HCT116 (cell line): ENCODE results near the gene HUS1B. TPM values are rescaled to one million over a fixed set of nuclear protein-coding genes. Genes with fewer than 3 reads are reported as not detected.

Source experiments
- ATAC-seq: fragments of 200-7000 bp; cut with Tn5 transposase; 2 replicates; pipeline ENCODE4 v1.9.1; 2020; ENCODE audit warnings: mild to moderate bottlenecking, moderate library complexity
- BruUV-seq: library from RNA; stranded (reverse); fragments of 400-500 nt; replicated peaks from 2 replicates; lab custom pipeline; 2021; lab: Mats Ljungman, UMichigan
- CTCF ChIA-PET: fragments of 300-600 bp; sonication (Branson Sonifier 250); formaldehyde crosslinking; loops from one replicate; lab custom pipeline; 2021; ENCODE audit warnings: antibody characterized with exemption; lab: Charles Lee
- POLR2A ChIA-PET: fragments of 300-600, 350-600 bp; sonication (Branson Sonifier 250); formaldehyde crosslinking; loops from one replicate; lab custom pipeline; 2021; ENCODE audit warnings: antibody characterized with exemption; lab: Charles Lee
- RAD21 ChIA-PET, 2 experiments: fragments of 300-600 bp; sonication (Branson Sonifier 250); formaldehyde crosslinking; loops; one replicate each; lab custom pipeline; 2023; ENCODE audit warnings: low total read pairs in 2 of 2; ENCODE audit not compliant: uncharacterized antibody in 2 of 2, unreplicated experiment in 2 of 2, low non-redundant PET in 1 of 2; lab: Charles Lee
- DNase-seq: peaks from one replicate; pipeline ENCODE4 v3.0.0-alpha.2; 2010; ENCODE audit warnings: low read depth, low spot score
- H2AFZ ChIP-seq: fragments of 200-600 bp; shearing (Covaris generic), sonication (generic); 2 replicates; pipeline ENCODE4 v1.6.1; 2017; ENCODE audit warnings: low read depth, mixed run types, mixed read lengths, antibody characterized with exemption, low read length; ENCODE audit not compliant: poor library complexity, severe bottlenecking
- H3K27ac ChIP-seq: 2 replicates; pipeline ENCODE4 v1.5.1; 2012; ENCODE audit warnings: low read depth, low read length
- H3K27me3 ChIP-seq: fragments of 200-600 bp; sonication (generic); 2 replicates; pipeline ENCODE4 v1.6.1; 2016; ENCODE audit warnings: mixed run types, low read length, mixed read lengths; ENCODE audit not compliant: insufficient read depth
- H3K36me3 ChIP-seq, 2 experiments: fragments of 200-500 bp in 1 of 2; fragments of 200-600 bp in 1 of 2; sonication (Bioruptor generic) in 1 of 2; sonication (generic) in 1 of 2; 2 replicates each; pipeline versions ENCODE4 v1.5.1 to v1.6.1; 2014 to 2016; ENCODE audit warnings: low read length in 2 of 2, inconsistent platforms in 1 of 2, mixed read lengths in 1 of 2, mixed run types in 1 of 2; ENCODE audit not compliant: insufficient read depth in 2 of 2, control insufficient read depth in 1 of 2
- H3K4me1 ChIP-seq, 2 experiments: fragments of 200-600 bp in 1 of 2; sonication (generic) in 1 of 2; 2 replicates each; pipeline versions ENCODE4 v1.5.1 to v1.6.1; 2012 to 2017; ENCODE audit warnings: low read length in 2 of 2, inconsistent platforms in 1 of 2, mild to moderate bottlenecking in 1 of 2, mixed read lengths in 1 of 2, mixed run types in 1 of 2, moderate library complexity in 1 of 2; ENCODE audit not compliant: insufficient read depth in 2 of 2, control insufficient read depth in 1 of 2
- H3K4me2 ChIP-seq: fragments of 200-600 bp; sonication (generic); 2 replicates; pipeline ENCODE4 v1.6.1; 2017; ENCODE audit warnings: mixed run types, low read length, mixed read lengths
- H3K4me3 ChIP-seq, 2 experiments: fragments of 200-600 bp in 1 of 2; sonication (generic) in 1 of 2; replicated peaks in 1 of 2; 2 replicates each; pipeline ENCODE4 v1.5.1; 2011 to 2016; ENCODE audit warnings: low read length in 2 of 2, control low read depth in 1 of 2, low read depth in 1 of 2, mild to moderate bottlenecking in 1 of 2, mixed read lengths in 1 of 2, mixed run types in 1 of 2
- H3K79me2 ChIP-seq: fragments of 200-600 bp; sonication (generic); 2 replicates; pipeline ENCODE4 v1.6.1; 2017; ENCODE audit warnings: mild to moderate bottlenecking, mixed run types, low read length, moderate library complexity, mixed read lengths; ENCODE audit not compliant: insufficient read depth
- H3K9ac ChIP-seq: fragments of 200-600 bp; sonication (generic); 2 replicates; pipeline ENCODE4 v1.6.1; 2016; ENCODE audit warnings: low read length, mixed read lengths
- H3K9me2 ChIP-seq: fragments of 200-600 bp; sonication (generic), shearing (Covaris generic); 2 replicates; pipeline ENCODE4 v1.6.1; 2017; ENCODE audit warnings: mixed run types, mild to moderate bottlenecking, moderate library complexity; ENCODE audit not compliant: insufficient read depth
- H3K9me3 ChIP-seq, 2 experiments: fragments of 200-500 bp in 1 of 2; fragments of 200-600 bp in 1 of 2; sonication (Bioruptor generic) in 1 of 2; sonication (generic) in 1 of 2; 2 replicates each; pipeline ENCODE4 v1.6.1; 2014 to 2017; ENCODE audit warnings: low read length in 2 of 2, mixed read lengths in 2 of 2, inconsistent platforms in 1 of 2, low read depth in 1 of 2, mild to moderate bottlenecking in 1 of 2, mixed run types in 1 of 2, moderate library complexity in 1 of 2; ENCODE audit not compliant: control insufficient read depth in 1 of 2, insufficient read depth in 1 of 2
- H4K20me1 ChIP-seq: fragments of 200-600 bp; sonication (generic), shearing (Covaris generic); 2 replicates; pipeline ENCODE4 v1.6.1; 2017; ENCODE audit warnings: mixed run types, mild to moderate bottlenecking, moderate library complexity; ENCODE audit not compliant: insufficient read depth
- CBX3 ChIP-seq: IDR thresholded peaks from 2 replicates; pipeline ENCODE4 v1.6.1; 2012; ENCODE audit warnings: low read depth
- CEBPB ChIP-seq: IDR thresholded peaks from 2 replicates; pipeline ENCODE4 v1.6.1; 2012; ENCODE audit warnings: low read depth
- EGR1 ChIP-seq: IDR thresholded peaks from 2 replicates; pipeline ENCODE4 v1.6.1; 2012; ENCODE audit warnings: low read depth
- EZH2phosphoT487 ChIP-seq: fragments of 200-600 bp; IDR thresholded peaks from 2 replicates; pipeline ENCODE4 v1.6.1; 2018; ENCODE audit warnings: antibody characterized with exemption, borderline replicate concordance
- FOSL1 ChIP-seq: IDR thresholded peaks from 2 replicates; pipeline ENCODE4 v1.6.1; 2012; ENCODE audit warnings: low read depth
- JUND ChIP-seq: IDR thresholded peaks from 2 replicates; pipeline ENCODE4 v1.6.1; 2012
- POLR2A ChIP-seq: IDR thresholded peaks from 2 replicates; pipeline ENCODE4 v1.7.0; 2011; ENCODE audit warnings: borderline replicate concordance; ENCODE audit not compliant: insufficient read depth, insufficient read length; ENCODE audit errors: extremely low read depth
- POLR2AphosphoS5 ChIP-seq: IDR thresholded peaks from 2 replicates; pipeline ENCODE4 v1.6.1; 2011; ENCODE audit warnings: mild to moderate bottlenecking, low read depth, low read length, moderate library complexity
- RAD21 ChIP-seq: IDR thresholded peaks from 2 replicates; pipeline ENCODE4 v1.6.1; 2012; ENCODE audit warnings: low read depth, mild to moderate bottlenecking
- SP1 ChIP-seq: IDR thresholded peaks from 2 replicates; pipeline ENCODE4 v1.6.1; 2012; ENCODE audit warnings: low read depth
- SRF ChIP-seq: IDR thresholded peaks from 2 replicates; pipeline ENCODE4 v1.6.1; 2012; ENCODE audit warnings: low read depth
- YY1 ChIP-seq: IDR thresholded peaks from 2 replicates; pipeline ENCODE4 v1.6.1; 2011; ENCODE audit warnings: low read length, low read depth, moderate library complexity, mild to moderate bottlenecking; ENCODE audit not compliant: insufficient replicate concordance; ENCODE audit errors: extremely low read depth
- ZFX ChIP-seq: fragments of 450-650 bp; IDR thresholded peaks from 2 replicates; pipeline ENCODE4 v1.6.1; 2017
- ZNF274 ChIP-seq: fragments of 200-500 bp; sonication (Bioruptor generic); IDR thresholded peaks from 2 replicates; pipeline ENCODE4 v1.6.1; 2014; ENCODE audit warnings: mild to moderate bottlenecking, low read depth, low read length, inconsistent platforms
- intact Hi-C: fragments of 100-400 bp; cut with micrococcal nuclease; formaldehyde crosslinking; loops from 2 replicates; pipeline ENCODE4 v1.10.0; 2022
- total RNA-seq: library from RNA; stranded (reverse); gene quantifications from one replicate; pipeline ENCODE4 v1.2.1, GENCODE V29; 2021; ENCODE audit not compliant: unreplicated experiment
- TF ChIP-seq, protein P1 (sequence below): IDR thresholded peaks from 2 replicates; pipeline ENCODE4 v1.6.1; 2012; ENCODE audit warnings: low read depth
- TF ChIP-seq, protein P2 (sequence below): IDR thresholded peaks from 2 replicates; pipeline ENCODE4 v1.6.1; 2012
- TF ChIP-seq, protein P3 (sequence below): IDR thresholded peaks from 2 replicates; pipeline ENCODE4 v1.6.1; 2011; ENCODE audit warnings: mild to moderate bottlenecking, low read length, moderate library complexity; ENCODE audit not compliant: insufficient replicate concordance; ENCODE audit errors: extremely low read depth
- TF ChIP-seq, protein P4 (sequence below): IDR thresholded peaks from 2 replicates; pipeline ENCODE4 v1.6.1; 2012

The HUS1B gene
- total RNA-seq, 1 experiment from 2014 or later, result 0.76 TPM

DNA sequence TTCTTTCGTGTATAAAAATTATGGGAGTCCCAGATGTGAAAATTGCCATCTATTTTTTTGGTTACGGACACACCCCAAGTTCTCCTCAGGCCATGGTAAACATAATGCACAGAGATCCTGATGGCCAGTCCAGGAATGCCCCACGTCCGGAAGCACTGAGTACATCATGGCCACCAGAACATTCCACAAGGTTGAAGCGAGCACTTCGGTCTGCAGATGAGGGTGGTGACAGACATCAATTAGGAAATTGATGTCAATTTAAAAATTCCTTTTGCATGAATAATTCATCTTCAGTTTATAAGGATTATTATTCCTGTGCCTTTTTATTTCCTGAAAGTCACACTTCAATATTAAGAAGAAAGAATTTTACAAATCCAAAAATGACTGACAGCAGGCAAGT is 49.2 kb upstream of the HUS1B start (continued):
- TF ChIP-seq, protein P1, sequence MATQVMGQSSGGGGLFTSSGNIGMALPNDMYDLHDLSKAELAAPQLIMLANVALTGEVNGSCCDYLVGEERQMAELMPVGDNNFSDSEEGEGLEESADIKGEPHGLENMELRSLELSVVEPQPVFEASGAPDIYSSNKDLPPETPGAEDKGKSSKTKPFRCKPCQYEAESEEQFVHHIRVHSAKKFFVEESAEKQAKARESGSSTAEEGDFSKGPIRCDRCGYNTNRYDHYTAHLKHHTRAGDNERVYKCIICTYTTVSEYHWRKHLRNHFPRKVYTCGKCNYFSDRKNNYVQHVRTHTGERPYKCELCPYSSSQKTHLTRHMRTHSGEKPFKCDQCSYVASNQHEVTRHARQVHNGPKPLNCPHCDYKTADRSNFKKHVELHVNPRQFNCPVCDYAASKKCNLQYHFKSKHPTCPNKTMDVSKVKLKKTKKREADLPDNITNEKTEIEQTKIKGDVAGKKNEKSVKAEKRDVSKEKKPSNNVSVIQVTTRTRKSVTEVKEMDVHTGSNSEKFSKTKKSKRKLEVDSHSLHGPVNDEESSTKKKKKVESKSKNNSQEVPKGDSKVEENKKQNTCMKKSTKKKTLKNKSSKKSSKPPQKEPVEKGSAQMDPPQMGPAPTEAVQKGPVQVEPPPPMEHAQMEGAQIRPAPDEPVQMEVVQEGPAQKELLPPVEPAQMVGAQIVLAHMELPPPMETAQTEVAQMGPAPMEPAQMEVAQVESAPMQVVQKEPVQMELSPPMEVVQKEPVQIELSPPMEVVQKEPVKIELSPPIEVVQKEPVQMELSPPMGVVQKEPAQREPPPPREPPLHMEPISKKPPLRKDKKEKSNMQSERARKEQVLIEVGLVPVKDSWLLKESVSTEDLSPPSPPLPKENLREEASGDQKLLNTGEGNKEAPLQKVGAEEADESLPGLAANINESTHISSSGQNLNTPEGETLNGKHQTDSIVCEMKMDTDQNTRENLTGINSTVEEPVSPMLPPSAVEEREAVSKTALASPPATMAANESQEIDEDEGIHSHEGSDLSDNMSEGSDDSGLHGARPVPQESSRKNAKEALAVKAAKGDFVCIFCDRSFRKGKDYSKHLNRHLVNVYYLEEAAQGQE, result no peak

DNA sequence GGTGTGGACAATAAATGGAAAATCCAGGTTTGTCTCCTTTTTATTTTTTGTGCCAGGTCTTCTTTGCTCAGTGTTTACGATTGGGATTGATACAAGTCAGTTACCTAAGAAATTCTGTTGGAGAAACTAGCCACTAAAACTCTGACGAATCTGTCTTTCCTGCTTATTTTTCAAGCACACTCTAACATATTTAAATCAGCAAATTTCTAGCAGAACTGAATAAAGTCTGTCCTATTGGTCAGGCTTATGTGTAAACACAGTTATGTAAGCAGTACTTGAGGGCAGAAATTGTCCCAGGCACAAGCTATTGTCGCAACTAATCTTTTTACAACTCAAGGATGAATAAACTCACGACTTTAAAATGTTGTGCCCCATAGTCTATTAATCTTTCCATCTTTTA is 48.1 kb upstream of the HUS1B start:
- no TSS peak for BruUV-seq
- DNase-seq (no peak), ATAC-seq (no peak)
- peaks cover 33% of the 10 kb centered on the region for H3K27me3 ChIP-seq
- no peaks in the 10 kb centered on the region; the same call in 1 of the 2 replicates for H4K20me1 ChIP-seq
- H3K9ac ChIP-seq, result no peak overlapping the region
- no peaks in the 10 kb centered on the region for H3K79me2 ChIP-seq
- ChIA-PET CTCF (no interaction called here), RAD21 (no interaction called here), POLR2A (no interaction called here)
- H2AFZ ChIP-seq, result no peak overlapping the region
- no peaks in the 10 kb centered on the region for H3K9me3 ChIP-seq
- H3K27ac ChIP-seq, result no peak overlapping the region
- H3K9me2 ChIP-seq, result no peaks in the 10 kb centered on the region
- H3K4me2 ChIP-seq, result no peak overlapping the region
- TF ChIP-seq, protein P2, sequence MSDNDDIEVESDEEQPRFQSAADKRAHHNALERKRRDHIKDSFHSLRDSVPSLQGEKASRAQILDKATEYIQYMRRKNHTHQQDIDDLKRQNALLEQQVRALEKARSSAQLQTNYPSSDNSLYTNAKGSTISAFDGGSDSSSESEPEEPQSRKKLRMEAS, result no peak
- TF ChIP-seq CBX3 (no peak), SP1 (no peak), ZNF274 (no peak), RAD21 (no peak), ZFX (no peak), JUND (no peak), POLR2A (no peak), SRF (no peak), YY1 (no peak), EGR1 (no peak), EZH2phosphoT487 (no peak), FOSL1 (no peak), CEBPB (no peak), POLR2AphosphoS5 (no peak)
- TF ChIP-seq, protein P3, sequence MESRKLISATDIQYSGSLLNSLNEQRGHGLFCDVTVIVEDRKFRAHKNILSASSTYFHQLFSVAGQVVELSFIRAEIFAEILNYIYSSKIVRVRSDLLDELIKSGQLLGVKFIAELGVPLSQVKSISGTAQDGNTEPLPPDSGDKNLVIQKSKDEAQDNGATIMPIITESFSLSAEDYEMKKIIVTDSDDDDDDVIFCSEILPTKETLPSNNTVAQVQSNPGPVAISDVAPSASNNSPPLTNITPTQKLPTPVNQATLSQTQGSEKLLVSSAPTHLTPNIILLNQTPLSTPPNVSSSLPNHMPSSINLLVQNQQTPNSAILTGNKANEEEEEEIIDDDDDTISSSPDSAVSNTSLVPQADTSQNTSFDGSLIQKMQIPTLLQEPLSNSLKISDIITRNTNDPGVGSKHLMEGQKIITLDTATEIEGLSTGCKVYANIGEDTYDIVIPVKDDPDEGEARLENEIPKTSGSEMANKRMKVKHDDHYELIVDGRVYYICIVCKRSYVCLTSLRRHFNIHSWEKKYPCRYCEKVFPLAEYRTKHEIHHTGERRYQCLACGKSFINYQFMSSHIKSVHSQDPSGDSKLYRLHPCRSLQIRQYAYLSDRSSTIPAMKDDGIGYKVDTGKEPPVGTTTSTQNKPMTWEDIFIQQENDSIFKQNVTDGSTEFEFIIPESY, result no peak
- TF ChIP-seq, protein P4, sequence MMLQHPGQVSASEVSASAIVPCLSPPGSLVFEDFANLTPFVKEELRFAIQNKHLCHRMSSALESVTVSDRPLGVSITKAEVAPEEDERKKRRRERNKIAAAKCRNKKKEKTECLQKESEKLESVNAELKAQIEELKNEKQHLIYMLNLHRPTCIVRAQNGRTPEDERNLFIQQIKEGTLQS, result no peak
- TF ChIP-seq, protein P1, result no peak
- intact Hi-C loops, result no loop called here
- H3K36me3 ChIP-seq, result no peaks in the 10 kb centered on the region
- H3K4me1 ChIP-seq, result no peaks in the 10 kb centered on the region
- no peak overlapping the region for H3K4me3 ChIP-seq
